Type B pancreatic cell (in vitro differentiated cells): ENCODE data around the gene RNF13. TPM values are rescaled to one million over a fixed set of nuclear protein-coding genes. Genes with fewer than 3 reads are reported as not detected.

ENCODE experiments used
- DNase-seq: peaks from one replicate; pipeline ENCODE4 v3.0.0; 2021; ENCODE audit warnings: mixed read lengths; ENCODE audit not compliant: unreplicated experiment; ENCODE audit errors: extremely low spot score
- H3K27ac Mint-ChIP-seq: 2 replicates; pipeline ENCODE4 v1.8.0; 2021; ENCODE audit warnings: mild to moderate bottlenecking, mixed read lengths
- H3K27me3 Mint-ChIP-seq: 2 replicates; pipeline ENCODE4 v1.8.0; 2021; ENCODE audit warnings: mixed read lengths
- H3K36me3 Mint-ChIP-seq: 2 replicates; pipeline ENCODE4 v1.8.0; 2021; ENCODE audit warnings: mixed read lengths
- H3K4me1 Mint-ChIP-seq: one replicate; pipeline ENCODE4 v1.8.0; 2021; ENCODE audit warnings: mixed read lengths; ENCODE audit not compliant: unreplicated experiment
- H3K4me3 Mint-ChIP-seq: 2 replicates; pipeline ENCODE4 v1.8.0; 2021; ENCODE audit warnings: mild to moderate bottlenecking, mixed read lengths
- H3K9me3 Mint-ChIP-seq: 2 replicates; pipeline ENCODE4 v1.8.0; 2021; ENCODE audit warnings: mixed read lengths
- CTCF ChIP-seq: fragments of 200-600 bp; sonication (generic); conservative IDR thresholded peaks from 2 replicates; pipeline ENCODE4 v1.5.0; 2021; ENCODE audit warnings: antibody characterized with exemption, mild to moderate bottlenecking
- total RNA-seq: library from RNA; stranded (reverse); gene quantifications from 2 replicates; pipeline ENCODE4 v1.2.1, GENCODE V29; 2021; ENCODE audit warnings: low replicate concordance

RNF13 gene
- total RNA-seq, 1 donor from 2014 or later: 40.6 TPM

GRCh38 chr3:149768704-149769103, 44.3 kb upstream of the RNF13 start:
- no peak for DNase-seq
- H3K4me1 Mint-ChIP-seq: no peaks in the 10 kb centered on the region
- peaks cover 21% of the 10 kb centered on the region for H3K27me3 Mint-ChIP-seq
- no peaks in the 10 kb centered on the region for H3K9me3 Mint-ChIP-seq
- no peak overlapping the region for H3K4me3 Mint-ChIP-seq
- no peaks in the 10 kb centered on the region for H3K36me3 Mint-ChIP-seq
- no peak overlapping the region for H3K27ac Mint-ChIP-seq
- no peak for TF ChIP-seq CTCF

GRCh38 chr3:149770246-149770645, 42.8 kb upstream of the RNF13 start:
- Mint-ChIP-seq H3K27me3 (peaks cover 14% of the 10 kb centered on the region), H3K4me1 (no peaks in the 10 kb centered on the region), H3K4me3 (no peak overlapping the region), H3K36me3 (no peaks in the 10 kb centered on the region), H3K9me3 (no peaks in the 10 kb centered on the region), H3K27ac (no peak overlapping the region)
- TF ChIP-seq CTCF: peak; percentile 41
- no peak for DNase-seq

GRCh38 chr3:149771652-149772271, 41.3 kb upstream of the RNF13 start:
- Mint-ChIP-seq H3K4me3 (no peak overlapping the region), H3K27ac (no peak overlapping the region), H3K36me3 (no peaks in the 10 kb centered on the region), H3K9me3 (no peaks in the 10 kb centered on the region), H3K27me3 (peaks cover 2% of the 10 kb centered on the region), H3K4me1 (no peaks in the 10 kb centered on the region)
- no peak for DNase-seq
- peak; percentile 88 for TF ChIP-seq CTCF

- TF ChIP-seq CTCF: no peak
- no peaks in the 10 kb centered on the region for H3K36me3 Mint-ChIP-seq
- no peak overlapping the region for H3K27ac Mint-ChIP-seq
- no peaks in the 10 kb centered on the region for H3K9me3 Mint-ChIP-seq
- peaks cover 2% of the 10 kb centered on the region for H3K27me3 Mint-ChIP-seq
- no peak overlapping the region for H3K4me3 Mint-ChIP-seq
- H3K4me1 Mint-ChIP-seq: no peaks in the 10 kb centered on the region
- no peak for DNase-seq
Measured at GRCh38 chr3:149772861-149773260, 40.2 kb upstream of the RNF13 start.

GRCh38 chr3:149776170-149776569, 36.8 kb upstream of the RNF13 start:
- no peak for DNase-seq
- no peaks in the 10 kb centered on the region for H3K36me3 Mint-ChIP-seq

More at GRCh38 chr3:149776170-149776569, 36.8 kb upstream of the RNF13 start:
- no peak overlapping the region for H3K27ac Mint-ChIP-seq
- no peaks in the 10 kb centered on the region for H3K9me3 Mint-ChIP-seq
- peaks cover 2% of the 10 kb centered on the region for H3K27me3 Mint-ChIP-seq
- H3K4me1 Mint-ChIP-seq: no peaks in the 10 kb centered on the region
- H3K4me3 Mint-ChIP-seq: no peak overlapping the region
- no peak for TF ChIP-seq CTCF
